Muscle of arm (tissue), 12 donors: ENCODE measurements around the gene ALKBH8. TPM values are rescaled to one million over a fixed set of nuclear protein-coding genes. Genes with fewer than 3 reads are reported as not detected.
"Not testable (repeated sequence)": the region's sequence is repeated elsewhere in the genome, so short reads cannot be mapped to it uniquely, and the experiment has no call there.

Experiments
- DNase-seq: peaks from one replicate; pipeline ENCODE4 v3.0.0-alpha.2; 2013
- polyA plus RNA-seq, 12 donors: library from polyadenylated mRNA; unstranded; fragments of 120-200 nt; gene quantifications; one replicate each; pipeline ENCODE4 v1.2.1, GENCODE V29; 2013; ENCODE audit not compliant: insufficient read length in 12 of 12

ALKBH8 gene
- polyA plus RNA-seq, 12 donors, result 7.3 to 11.9 (median 9.3) TPM; not detected in 1

GRCh38 chr11:107526197-107526596, 39.3 kb downstream of the ALKBH8 start:
- DNase-seq, result no peak

GRCh38 chr11:107508858-107509244, 56.7 kb downstream of the ALKBH8 start:
- DNase-seq, result no peak

- no peak for DNase-seq
These were observed 57.2 kb downstream of the ALKBH8 start for GRCh38 chr11:107508201-107508857.

GRCh38 chr11:107505647-107506225, 59.8 kb downstream of the ALKBH8 start:
- peak; percentile 15 for DNase-seq

GRCh38 chr11:107504981-107505380, 60.6 kb downstream of the ALKBH8 start:
- DNase-seq, result peak; percentile 7

GRCh38 chr11:107501713-107502112, 63.8 kb downstream of the ALKBH8 start:
- DNase-seq, result no peak

GRCh38 chr11:107497371-107497770, 68.2 kb downstream of the ALKBH8 start:
- DNase-seq, result not testable (repeated sequence)

- DNase-seq, result peak; percentile 12
These were observed 69.5 kb downstream of the ALKBH8 start for GRCh38 chr11:107496011-107496410.

- DNase-seq, result no peak
These were observed 71.5 kb downstream of the ALKBH8 start for GRCh38 chr11:107494055-107494454.

GRCh38 chr11:107493117-107493516, 72.4 kb downstream of the ALKBH8 start:
- DNase-seq, result no peak

- no peak for DNase-seq
These were observed 74.7 kb downstream of the ALKBH8 start for GRCh38 chr11:107490836-107491235.

- no peak for DNase-seq
These were observed 83.3 kb downstream of the ALKBH8 start for GRCh38 chr11:107482234-107482633.

- DNase-seq, result no peak
These were observed 86.6 kb downstream of the ALKBH8 start for GRCh38 chr11:107478922-107479321.

- DNase-seq, result no peak
These were observed 87.7 kb downstream of the ALKBH8 start for GRCh38 chr11:107477820-107478219.

- no peak for DNase-seq
These were observed 91.7 kb downstream of the ALKBH8 start for GRCh38 chr11:107473792-107474191.

- no peak for DNase-seq
These were observed 92.6 kb downstream of the ALKBH8 start for GRCh38 chr11:107472966-107473365.

GRCh38 chr11:107468596-107468995, 96.9 kb downstream of the ALKBH8 start:
- no peak for DNase-seq

- no peak for DNase-seq
These were observed 97.8 kb downstream of the ALKBH8 start for GRCh38 chr11:107467696-107468095.

GRCh38 chr11:107466275-107466866, 99.2 kb downstream of the ALKBH8 start:
- DNase-seq, result not testable (repeated sequence)

- DNase-seq, result peak; percentile 93
These were observed 107.8 kb downstream of the ALKBH8 start, which contains the start of gene CWF19L2 for GRCh38 chr11:107457558-107458271. CWF19L2 (minus strand) TSS chr11:107457825; CDS start chr11:107457816, 9 bp downstream.

- no peak for DNase-seq
These were observed 108.4 kb downstream of the ALKBH8 start for GRCh38 chr11:107457205-107457557.

- DNase-seq, result no peak
These were observed 111.8 kb downstream of the ALKBH8 start for GRCh38 chr11:107453594-107454286.
